HEK293 (cell line): ENCODE data around the gene NAV3.

Source experiments
- CTCF ChIA-PET: fragments of 350-600 bp; formaldehyde crosslinking; extraction: SDS; loops from one replicate; lab custom pipeline; 2021; ENCODE audit warnings: antibody characterized with exemption; lab: Yijun Ruan, JAX
- POLR2A ChIA-PET: fragments of 300-600 bp; formaldehyde crosslinking; extraction: SDS; loops from one replicate; lab custom pipeline; 2020; ENCODE audit warnings: antibody characterized with exemption, inconsistent platforms; lab: Yijun Ruan, JAX
- H3K27ac ChIP-seq: fragments of 200-500 bp; sonication (Bioruptor generic); 2 replicates; pipeline ENCODE4 v1.5.1; 2014; ENCODE audit warnings: low read depth, low read length, control low read depth, inconsistent platforms; ENCODE audit errors: extremely low read depth
- H3K36me3 ChIP-seq, 2 experiments: fragments of 200-500 bp in 1 of 2; sonication (Bioruptor generic) in 1 of 2; 1 replicate in 1 of 2; 2 replicates in 1 of 2; pipeline ENCODE4 v1.5.1; 2014 to 2017; ENCODE audit warnings: inconsistent platforms in 2 of 2, low read length in 2 of 2; ENCODE audit not compliant: control insufficient read depth in 2 of 2, insufficient read depth in 1 of 2
- H3K4me1 ChIP-seq: fragments of 200-500 bp; sonication (Bioruptor generic); 2 replicates; pipeline ENCODE4 v1.5.1; 2014; ENCODE audit warnings: mild to moderate bottlenecking, low read length, inconsistent platforms; ENCODE audit not compliant: control insufficient read depth, insufficient read depth
- H3K4me3 ChIP-seq: 2 replicates; pipeline ENCODE4 v1.5.1; 2011; ENCODE audit warnings: low read depth, mild to moderate bottlenecking, control low read depth, low read length, moderate library complexity
- H3K9me3 ChIP-seq: fragments of 200-500 bp; sonication (Bioruptor generic); 2 replicates; pipeline ENCODE4 v1.5.1; 2014; ENCODE audit warnings: low read depth, low read length, inconsistent platforms; ENCODE audit not compliant: control insufficient read depth, insufficient read depth
- ATF2 ChIP-seq: fragments of 450-650 bp; formaldehyde crosslinking; IDR thresholded peaks from 2 replicates; pipeline ENCODE4 v1.5.1; 2016; ENCODE audit warnings: missing biosample characterization, missing genetic modification characterization, low read depth
- ELK4 ChIP-seq: IDR thresholded peaks from 2 replicates; pipeline ENCODE4 v1.6.1; 2011; ENCODE audit warnings: mild to moderate bottlenecking, low read depth, low read length, borderline replicate concordance
- HOXA7 ChIP-seq: sonication (generic); formaldehyde crosslinking; IDR thresholded peaks from 2 replicates; pipeline ENCODE4 v1.8.1; 2022; ENCODE audit warnings: missing genetic modification reagents, borderline replicate concordance
- IKZF3 ChIP-seq: fragments of 450-650 bp; IDR thresholded peaks from 2 replicates; pipeline ENCODE4 v1.5.0; 2018; ENCODE audit warnings: missing biosample characterization, mild to moderate bottlenecking, missing genetic modification characterization, moderate library complexity
- ZNF121 ChIP-seq: fragments of 450-650 bp; formaldehyde crosslinking; IDR thresholded peaks from 2 replicates; pipeline ENCODE4 v1.5.1; 2016; ENCODE audit warnings: missing biosample characterization, missing genetic modification characterization
- ZNF2 ChIP-seq: fragments of 450-650 bp; formaldehyde crosslinking; IDR thresholded peaks from 2 replicates; pipeline ENCODE4 v1.5.1; 2016; ENCODE audit warnings: missing biosample characterization, missing genetic modification characterization
- ZNF211 ChIP-seq: fragments of 450-650 bp; formaldehyde crosslinking; IDR thresholded peaks from 2 replicates; pipeline ENCODE4 v1.5.1; 2016; ENCODE audit warnings: low read depth, missing biosample characterization, missing genetic modification characterization
- ZNF214 ChIP-seq: fragments of 450-650 bp; formaldehyde crosslinking; IDR thresholded peaks from 2 replicates; pipeline ENCODE4 v1.5.1; 2017; ENCODE audit warnings: missing biosample characterization, mild to moderate bottlenecking, missing genetic modification characterization, borderline replicate concordance
- ZNF248 ChIP-seq: fragments of 450-650 bp; formaldehyde crosslinking; IDR thresholded peaks from 2 replicates; pipeline ENCODE4 v1.5.1; 2017; ENCODE audit warnings: missing biosample characterization, missing genetic modification characterization
- ZNF302 ChIP-seq: fragments of 450-650 bp; formaldehyde crosslinking; IDR thresholded peaks from 2 replicates; pipeline ENCODE4 v1.5.1; 2016; ENCODE audit warnings: missing biosample characterization, missing genetic modification characterization, low read depth
- ZNF518A ChIP-seq: fragments of 450-650 bp; formaldehyde crosslinking; conservative IDR thresholded peaks from 2 replicates; pipeline ENCODE4 v1.5.1; 2016; ENCODE audit warnings: low read depth, missing biosample characterization, missing genetic modification characterization
- ZNF560 ChIP-seq: fragments of 450-650 bp; formaldehyde crosslinking; IDR thresholded peaks from 2 replicates; pipeline ENCODE4 v1.5.1; 2017; ENCODE audit warnings: missing biosample characterization, missing genetic modification characterization, borderline replicate concordance
- ZNF585B ChIP-seq: fragments of 450-650 bp; formaldehyde crosslinking; IDR thresholded peaks from 2 replicates; pipeline ENCODE4 v1.5.1; 2016; ENCODE audit warnings: missing biosample characterization, missing genetic modification characterization
- ZNF600 ChIP-seq: fragments of 450-650 bp; formaldehyde crosslinking; IDR thresholded peaks from 2 replicates; pipeline ENCODE4 v1.5.1; 2016; ENCODE audit warnings: missing biosample characterization, missing genetic modification characterization
- ZNF626 ChIP-seq: fragments of 450-650 bp; sonication (Bioruptor Pico); formaldehyde crosslinking; IDR thresholded peaks from 2 replicates; pipeline ENCODE4 v1.5.1; 2018; ENCODE audit warnings: missing biosample characterization, missing genetic modification characterization, inconsistent platforms
- ZNF629 ChIP-seq: fragments of 450-650 bp; formaldehyde crosslinking; IDR thresholded peaks from 2 replicates; pipeline ENCODE4 v1.5.1; 2017; ENCODE audit warnings: missing biosample characterization, missing genetic modification characterization
- ZNF792 ChIP-seq: fragments of 450-650 bp; formaldehyde crosslinking; IDR thresholded peaks from 2 replicates; pipeline ENCODE4 v1.5.1; 2016; ENCODE audit warnings: missing biosample characterization, missing genetic modification characterization
- ZSCAN23 ChIP-seq: fragments of 450-650 bp; formaldehyde crosslinking; IDR thresholded peaks from 2 replicates; pipeline ENCODE4 v1.5.1; 2016; ENCODE audit warnings: missing biosample characterization, missing genetic modification characterization
- TF ChIP-seq, protein P1 (sequence below): fragments of 450-650 bp; formaldehyde crosslinking; IDR thresholded peaks from 2 replicates; pipeline ENCODE4 v1.5.1; 2016; ENCODE audit warnings: missing biosample characterization, missing genetic modification characterization
- TF ChIP-seq, protein P2 (sequence below): fragments of 450-650 bp; formaldehyde crosslinking; IDR thresholded peaks from 2 replicates; pipeline ENCODE4; 2016; ENCODE audit warnings: missing biosample characterization, missing genetic modification characterization

Gene NAV3

GRCh38 chr12:78191611-78192010, 360.9 kb downstream of the NAV3 start:
- Histone ChIP-seq H3K27ac (no peak overlapping the region), H3K4me1 (no peaks in the 10 kb centered on the region), H3K36me3 (no peaks in the 10 kb centered on the region), H3K9me3 (no peaks in the 10 kb centered on the region), H3K4me3 (no peak overlapping the region)
- TF ChIP-seq ZNF585B (no peak), ZSCAN23 (tag by site-specific recombination) (no peak), ZNF600 (tag by site-specific recombination) (no peak), IKZF3 (tag by site-specific recombination) (no peak)
- ChIA-PET CTCF (interaction anchor here (0.6 kb wide), 1 partner anchor 266 kb away, joined by 4 read pairs; no protein-coding TSS in a partner anchor), POLR2A (no interaction called here)

DNA sequence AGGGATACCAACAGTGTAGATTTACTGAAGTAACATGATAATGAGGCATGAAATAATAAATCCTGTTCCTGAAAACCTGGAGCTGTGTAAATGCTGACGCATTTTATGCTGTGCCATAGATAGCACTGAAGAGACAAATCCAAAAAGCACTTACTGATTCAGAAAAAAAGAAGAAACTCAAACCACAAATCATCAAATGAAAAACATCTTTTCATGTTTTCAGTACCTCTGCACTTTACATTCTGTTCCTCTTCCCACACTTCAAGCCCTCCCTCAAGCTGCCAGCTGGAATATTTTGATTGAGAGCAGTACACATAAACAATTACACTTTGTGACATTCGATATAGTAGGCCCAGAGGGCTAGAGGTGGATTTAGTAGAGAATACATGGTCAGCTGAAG, 362.3 kb downstream of the NAV3 start:
- TF ChIP-seq, protein P1, sequence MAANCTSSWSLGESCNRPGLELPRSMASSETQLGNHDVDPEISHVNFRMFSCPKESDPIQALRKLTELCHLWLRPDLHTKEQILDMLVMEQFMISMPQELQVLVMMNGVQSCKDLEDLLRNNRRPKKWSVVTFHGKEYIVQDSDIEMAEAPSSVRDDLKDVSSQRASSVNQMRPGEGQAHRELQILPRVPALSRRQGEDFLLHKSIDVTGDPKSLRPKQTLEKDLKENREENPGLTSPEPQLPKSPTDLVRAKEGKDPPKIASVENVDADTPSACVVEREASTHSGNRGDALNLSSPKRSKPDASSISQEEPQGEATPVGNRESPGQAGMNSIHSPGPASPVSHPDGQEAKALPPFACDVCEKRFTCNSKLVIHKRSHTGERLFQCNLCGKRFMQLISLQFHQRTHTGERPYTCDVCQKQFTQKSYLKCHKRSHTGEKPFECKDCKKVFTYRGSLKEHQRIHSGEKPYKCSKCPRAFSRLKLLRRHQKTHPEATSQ = no peak
- no peak for TF ChIP-seq ZNF600 (tag by site-specific recombination)
- TF ChIP-seq ELK4 = no peak
- no peak for TF ChIP-seq ZNF2
- TF ChIP-seq ZNF248 (tag by site-specific recombination) = no peak
- TF ChIP-seq, protein P2, sequence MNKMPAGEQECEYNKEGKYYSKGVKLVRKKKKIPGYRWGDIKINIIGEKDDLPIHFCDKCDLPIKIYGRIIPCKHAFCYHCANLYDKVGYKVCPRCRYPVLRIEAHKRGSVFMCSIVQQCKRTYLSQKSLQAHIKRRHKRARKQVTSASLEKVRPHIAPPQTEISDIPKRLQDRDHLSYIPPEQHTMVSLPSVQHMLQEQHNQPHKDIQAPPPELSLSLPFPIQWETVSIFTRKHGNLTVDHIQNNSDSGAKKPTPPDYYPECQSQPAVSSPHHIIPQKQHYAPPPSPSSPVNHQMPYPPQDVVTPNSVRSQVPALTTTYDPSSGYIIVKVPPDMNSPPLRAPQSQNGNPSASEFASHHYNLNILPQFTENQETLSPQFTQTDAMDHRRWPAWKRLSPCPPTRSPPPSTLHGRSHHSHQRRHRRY (tag by site-specific recombination) = no peak
- TF ChIP-seq ZNF302 = no peak
- TF ChIP-seq ZNF792 (tag by site-specific recombination) = no peak
- TF ChIP-seq HOXA7 (CRISPR knock-in tag) = no peak
- no peak for TF ChIP-seq ZNF626 (tag by site-specific recombination)
- TF ChIP-seq ZNF629 (tag by site-specific recombination) = no peak
- no peak for TF ChIP-seq ATF2 (tag by site-specific recombination)
- TF ChIP-seq ZNF560 (tag by site-specific recombination) = no peak
- TF ChIP-seq ZNF211 (tag by site-specific recombination) = no peak
- TF ChIP-seq ZNF214 (tag by site-specific recombination) = no peak
- no peak for TF ChIP-seq ZNF518A (tag by site-specific recombination)
- TF ChIP-seq ZNF121 = no peak
- Histone ChIP-seq H3K4me3 (no peak overlapping the region), H3K4me1 (no peaks in the 10 kb centered on the region), H3K9me3 (no peaks in the 10 kb centered on the region), H3K36me3 (no peaks in the 10 kb centered on the region), H3K27ac (no peak overlapping the region)
- POLR2A ChIA-PET = no interaction called here
- CTCF ChIA-PET = no interaction called here
